Ishikawa (cell line): ENCODE measurements around the gene PTPRU.

ENCODE experiments used
- CEBPB ChIP-seq: IDR thresholded peaks from 2 replicates; pipeline ENCODE4 v1.6.1; 2012
- CREB1 ChIP-seq: IDR thresholded peaks from 2 replicates; pipeline ENCODE4 v1.6.1; 2012; ENCODE audit warnings: low read depth
- EGR1 ChIP-seq: IDR thresholded peaks from 2 replicates; pipeline ENCODE4 v1.6.1; 2012
- EP300 ChIP-seq: IDR thresholded peaks from 2 replicates; pipeline ENCODE4 v1.6.1; 2012; ENCODE audit warnings: borderline replicate concordance
- FOXM1 ChIP-seq: IDR thresholded peaks from 2 replicates; pipeline ENCODE4 v1.6.1; 2012; ENCODE audit warnings: low read depth, borderline replicate concordance
- MAX ChIP-seq: IDR thresholded peaks from 2 replicates; pipeline ENCODE4 v1.6.1; 2012
- NFIC ChIP-seq: IDR thresholded peaks from 2 replicates; pipeline ENCODE4 v1.6.1; 2012
- RAD21 ChIP-seq: IDR thresholded peaks from 2 replicates; pipeline ENCODE4 v1.6.1; 2012; ENCODE audit warnings: low read depth
- REST ChIP-seq: IDR thresholded peaks from 2 replicates; pipeline ENCODE4 v1.6.1; 2012; ENCODE audit warnings: low read depth, mild to moderate bottlenecking
- TAF1 ChIP-seq: IDR thresholded peaks from 2 replicates; pipeline ENCODE4 v1.6.1; 2012; ENCODE audit warnings: low read depth, mild to moderate bottlenecking
- TCF12 ChIP-seq: IDR thresholded peaks from 2 replicates; pipeline ENCODE4 v1.6.1; 2012; ENCODE audit warnings: low read depth
- TEAD4 ChIP-seq: IDR thresholded peaks from 2 replicates; pipeline ENCODE4 v1.6.1; 2012
- USF1 ChIP-seq: IDR thresholded peaks from 2 replicates; pipeline ENCODE4 v1.6.1; 2012
- ZBTB7A ChIP-seq: IDR thresholded peaks from 2 replicates; pipeline ENCODE4 v1.6.1; 2012; ENCODE audit warnings: low read depth

Gene PTPRU

DNA sequence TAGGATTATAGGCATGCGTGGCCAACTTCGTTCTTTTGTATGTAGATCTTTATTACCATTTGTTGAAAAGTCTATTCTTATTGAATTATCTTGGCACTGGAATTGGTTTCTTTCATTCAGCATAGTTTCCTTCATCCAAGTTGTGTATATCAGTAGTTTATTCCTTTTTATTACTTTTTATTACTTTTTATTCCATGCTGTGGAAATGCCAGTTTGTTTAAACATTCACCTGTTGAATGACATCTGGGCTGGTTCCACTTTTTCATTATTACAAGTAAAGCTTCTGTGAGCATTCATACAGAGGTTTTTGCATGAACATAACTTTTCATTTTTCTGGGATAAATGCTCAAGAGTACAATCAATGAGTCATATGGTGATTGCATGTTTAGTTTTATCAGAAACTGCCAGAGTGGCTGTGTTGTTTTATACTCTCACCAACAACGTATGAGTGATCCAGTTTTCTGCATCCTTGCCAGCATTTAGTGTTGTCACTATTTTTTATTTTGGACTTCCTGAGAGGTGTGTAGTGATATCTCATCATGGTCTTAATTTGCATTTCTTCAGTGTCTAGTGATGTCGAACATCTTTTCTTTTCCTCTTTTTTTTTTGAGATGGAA is 28.6 kb downstream of the PTPRU start:
- TF ChIP-seq ZBTB7A (no peak), TCF12 (no peak), MAX (no peak), EGR1 (no peak), USF1 (no peak), TEAD4 (no peak), TAF1 (no peak)

- no peak for TF ChIP-seq RAD21
- TF ChIP-seq CEBPB, result no peak
- TF ChIP-seq REST, result no peak
- TF ChIP-seq EGR1, result no peak
- no peak for TF ChIP-seq MAX
- TF ChIP-seq TAF1, result no peak
- no peak for TF ChIP-seq FOXM1
- TF ChIP-seq CREB1, result no peak
- TF ChIP-seq TCF12, result no peak
- TF ChIP-seq ZBTB7A, result no peak
- no peak for TF ChIP-seq TEAD4
Measured at GRCh38 chr1:29266912-29267311, 30.6 kb downstream of the PTPRU start.

GRCh38 chr1:29267321-29268070 is 31.2 kb downstream of the PTPRU start:
- TF ChIP-seq NFIC (no peak), FOXM1 (no peak), MAX (no peak), EGR1 (no peak), CREB1 (no peak), RAD21 (no peak), REST (no peak), TAF1 (no peak), TCF12 (no peak), CEBPB (no peak), ZBTB7A (no peak)

- TF ChIP-seq TEAD4, result no peak
- TF ChIP-seq ZBTB7A, result no peak
- no peak for TF ChIP-seq NFIC
- TF ChIP-seq FOXM1, result no peak
- TF ChIP-seq MAX, result no peak
- no peak for TF ChIP-seq REST
- TF ChIP-seq USF1, result no peak
- TF ChIP-seq CREB1, result no peak
- no peak for TF ChIP-seq EP300
- no peak for TF ChIP-seq CEBPB
- no peak for TF ChIP-seq RAD21
- no peak for TF ChIP-seq TCF12
Measured at GRCh38 chr1:29269382-29269781, 33.1 kb downstream of the PTPRU start.
